ENCODE measurements around the gene PRR36. TPM values are rescaled to one million over a fixed set of nuclear protein-coding genes. Genes with fewer than 3 reads are reported as not detected.
A peak's percentile ranks its signal among the peaks of the same experiment; 100 is the strongest.

Gene PRR36
- total RNA-seq, 1 experiment from 2014 or later, result 21.9 TPM

DNA sequence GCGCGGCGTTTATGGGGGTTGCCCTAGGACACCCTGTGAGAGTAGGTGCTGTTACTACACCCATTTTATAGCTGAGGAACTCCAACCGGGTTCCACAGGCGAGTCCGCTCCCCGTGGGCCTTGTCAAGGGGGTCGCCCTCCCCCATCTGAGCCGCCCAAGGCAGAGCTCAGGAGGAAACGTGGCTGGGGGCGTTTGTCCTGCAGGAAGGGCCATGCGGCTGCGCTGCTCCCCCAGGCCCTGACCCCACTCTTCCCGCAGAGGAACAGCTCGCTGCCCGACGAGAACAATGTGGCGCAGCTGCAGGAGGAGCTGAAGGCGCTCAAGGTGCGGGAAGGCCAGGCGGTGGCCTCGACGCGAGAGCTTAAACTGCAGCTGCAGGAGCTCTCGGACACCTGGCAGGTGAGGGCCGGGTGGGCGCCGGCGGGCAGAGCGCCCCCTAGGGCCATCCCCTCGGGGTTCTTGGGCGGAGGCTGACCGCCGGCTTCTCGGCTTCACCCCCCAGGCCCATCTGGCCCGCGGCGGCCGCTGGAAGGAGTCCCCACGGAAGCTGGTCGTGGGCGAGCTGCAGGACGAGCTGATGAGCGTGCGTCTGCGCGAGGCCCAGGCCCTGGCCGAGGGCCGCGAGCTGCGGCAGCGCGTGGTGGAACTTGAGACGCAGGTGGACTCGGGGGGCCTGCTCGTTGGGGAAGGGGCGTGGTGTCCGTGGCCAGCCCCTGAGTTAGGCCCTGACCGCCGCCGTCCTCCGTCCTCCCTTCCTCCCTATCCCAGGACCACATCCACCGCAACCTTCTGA is 12.4 kb downstream of the PRR36 start (continued):
- TF ChIP-seq, protein P1, sequence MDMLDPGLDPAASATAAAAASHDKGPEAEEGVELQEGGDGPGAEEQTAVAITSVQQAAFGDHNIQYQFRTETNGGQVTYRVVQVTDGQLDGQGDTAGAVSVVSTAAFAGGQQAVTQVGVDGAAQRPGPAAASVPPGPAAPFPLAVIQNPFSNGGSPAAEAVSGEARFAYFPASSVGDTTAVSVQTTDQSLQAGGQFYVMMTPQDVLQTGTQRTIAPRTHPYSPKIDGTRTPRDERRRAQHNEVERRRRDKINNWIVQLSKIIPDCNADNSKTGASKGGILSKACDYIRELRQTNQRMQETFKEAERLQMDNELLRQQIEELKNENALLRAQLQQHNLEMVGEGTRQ (CRISPR knock-in tag; IDR thresholded peaks at IDR 0.05), result no peak
- no peak for TF ChIP-seq KAT7 (CRISPR knock-in tag; IDR thresholded peaks at IDR 0.05; ENCODE audit: borderline replicate concordance)
- peak; percentile 85 for TF ChIP-seq FOXP1 (CRISPR knock-in tag; IDR thresholded peaks at IDR 0.05; ENCODE audit: borderline replicate concordance)
- TF ChIP-seq, protein P2, sequence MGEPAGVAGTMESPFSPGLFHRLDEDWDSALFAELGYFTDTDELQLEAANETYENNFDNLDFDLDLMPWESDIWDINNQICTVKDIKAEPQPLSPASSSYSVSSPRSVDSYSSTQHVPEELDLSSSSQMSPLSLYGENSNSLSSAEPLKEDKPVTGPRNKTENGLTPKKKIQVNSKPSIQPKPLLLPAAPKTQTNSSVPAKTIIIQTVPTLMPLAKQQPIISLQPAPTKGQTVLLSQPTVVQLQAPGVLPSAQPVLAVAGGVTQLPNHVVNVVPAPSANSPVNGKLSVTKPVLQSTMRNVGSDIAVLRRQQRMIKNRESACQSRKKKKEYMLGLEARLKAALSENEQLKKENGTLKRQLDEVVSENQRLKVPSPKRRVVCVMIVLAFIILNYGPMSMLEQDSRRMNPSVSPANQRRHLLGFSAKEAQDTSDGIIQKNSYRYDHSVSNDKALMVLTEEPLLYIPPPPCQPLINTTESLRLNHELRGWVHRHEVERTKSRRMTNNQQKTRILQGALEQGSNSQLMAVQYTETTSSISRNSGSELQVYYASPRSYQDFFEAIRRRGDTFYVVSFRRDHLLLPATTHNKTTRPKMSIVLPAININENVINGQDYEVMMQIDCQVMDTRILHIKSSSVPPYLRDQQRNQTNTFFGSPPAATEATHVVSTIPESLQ (CRISPR knock-in tag; IDR thresholded peaks at IDR 0.05), result no peak
- TF ChIP-seq, protein P3, sequence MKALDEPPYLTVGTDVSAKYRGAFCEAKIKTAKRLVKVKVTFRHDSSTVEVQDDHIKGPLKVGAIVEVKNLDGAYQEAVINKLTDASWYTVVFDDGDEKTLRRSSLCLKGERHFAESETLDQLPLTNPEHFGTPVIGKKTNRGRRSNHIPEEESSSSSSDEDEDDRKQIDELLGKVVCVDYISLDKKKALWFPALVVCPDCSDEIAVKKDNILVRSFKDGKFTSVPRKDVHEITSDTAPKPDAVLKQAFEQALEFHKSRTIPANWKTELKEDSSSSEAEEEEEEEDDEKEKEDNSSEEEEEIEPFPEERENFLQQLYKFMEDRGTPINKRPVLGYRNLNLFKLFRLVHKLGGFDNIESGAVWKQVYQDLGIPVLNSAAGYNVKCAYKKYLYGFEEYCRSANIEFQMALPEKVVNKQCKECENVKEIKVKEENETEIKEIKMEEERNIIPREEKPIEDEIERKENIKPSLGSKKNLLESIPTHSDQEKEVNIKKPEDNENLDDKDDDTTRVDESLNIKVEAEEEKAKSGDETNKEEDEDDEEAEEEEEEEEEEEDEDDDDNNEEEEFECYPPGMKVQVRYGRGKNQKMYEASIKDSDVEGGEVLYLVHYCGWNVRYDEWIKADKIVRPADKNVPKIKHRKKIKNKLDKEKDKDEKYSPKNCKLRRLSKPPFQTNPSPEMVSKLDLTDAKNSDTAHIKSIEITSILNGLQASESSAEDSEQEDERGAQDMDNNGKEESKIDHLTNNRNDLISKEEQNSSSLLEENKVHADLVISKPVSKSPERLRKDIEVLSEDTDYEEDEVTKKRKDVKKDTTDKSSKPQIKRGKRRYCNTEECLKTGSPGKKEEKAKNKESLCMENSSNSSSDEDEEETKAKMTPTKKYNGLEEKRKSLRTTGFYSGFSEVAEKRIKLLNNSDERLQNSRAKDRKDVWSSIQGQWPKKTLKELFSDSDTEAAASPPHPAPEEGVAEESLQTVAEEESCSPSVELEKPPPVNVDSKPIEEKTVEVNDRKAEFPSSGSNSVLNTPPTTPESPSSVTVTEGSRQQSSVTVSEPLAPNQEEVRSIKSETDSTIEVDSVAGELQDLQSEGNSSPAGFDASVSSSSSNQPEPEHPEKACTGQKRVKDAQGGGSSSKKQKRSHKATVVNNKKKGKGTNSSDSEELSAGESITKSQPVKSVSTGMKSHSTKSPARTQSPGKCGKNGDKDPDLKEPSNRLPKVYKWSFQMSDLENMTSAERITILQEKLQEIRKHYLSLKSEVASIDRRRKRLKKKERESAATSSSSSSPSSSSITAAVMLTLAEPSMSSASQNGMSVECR (CRISPR knock-in tag; IDR thresholded peaks at IDR 0.05; ENCODE audit: borderline replicate concordance), result no peak
- TF ChIP-seq CREB1 (CRISPR knock-in tag; IDR thresholded peaks at IDR 0.05), result no peak
- TF ChIP-seq MXD4 (CRISPR knock-in tag; IDR thresholded peaks at IDR 0.05; ENCODE audit: borderline replicate concordance), result no peak
- TF ChIP-seq NFE2L1 (CRISPR knock-in tag; IDR thresholded peaks at IDR 0.05), result no peak
- peak; percentile 78 for TF ChIP-seq SP1 (CRISPR knock-in tag; conservative IDR thresholded peaks at IDR 0.05)
- TF ChIP-seq SOX15 (CRISPR knock-in tag; IDR thresholded peaks at IDR 0.05), result no peak
- TF ChIP-seq PRRX2 (CRISPR knock-in tag; IDR thresholded peaks at IDR 0.05), result no peak
- TF ChIP-seq, protein P4, sequence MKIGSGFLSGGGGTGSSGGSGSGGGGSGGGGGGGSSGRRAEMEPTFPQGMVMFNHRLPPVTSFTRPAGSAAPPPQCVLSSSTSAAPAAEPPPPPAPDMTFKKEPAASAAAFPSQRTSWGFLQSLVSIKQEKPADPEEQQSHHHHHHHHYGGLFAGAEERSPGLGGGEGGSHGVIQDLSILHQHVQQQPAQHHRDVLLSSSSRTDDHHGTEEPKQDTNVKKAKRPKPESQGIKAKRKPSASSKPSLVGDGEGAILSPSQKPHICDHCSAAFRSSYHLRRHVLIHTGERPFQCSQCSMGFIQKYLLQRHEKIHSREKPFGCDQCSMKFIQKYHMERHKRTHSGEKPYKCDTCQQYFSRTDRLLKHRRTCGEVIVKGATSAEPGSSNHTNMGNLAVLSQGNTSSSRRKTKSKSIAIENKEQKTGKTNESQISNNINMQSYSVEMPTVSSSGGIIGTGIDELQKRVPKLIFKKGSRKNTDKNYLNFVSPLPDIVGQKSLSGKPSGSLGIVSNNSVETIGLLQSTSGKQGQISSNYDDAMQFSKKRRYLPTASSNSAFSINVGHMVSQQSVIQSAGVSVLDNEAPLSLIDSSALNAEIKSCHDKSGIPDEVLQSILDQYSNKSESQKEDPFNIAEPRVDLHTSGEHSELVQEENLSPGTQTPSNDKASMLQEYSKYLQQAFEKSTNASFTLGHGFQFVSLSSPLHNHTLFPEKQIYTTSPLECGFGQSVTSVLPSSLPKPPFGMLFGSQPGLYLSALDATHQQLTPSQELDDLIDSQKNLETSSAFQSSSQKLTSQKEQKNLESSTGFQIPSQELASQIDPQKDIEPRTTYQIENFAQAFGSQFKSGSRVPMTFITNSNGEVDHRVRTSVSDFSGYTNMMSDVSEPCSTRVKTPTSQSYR (CRISPR knock-in tag; IDR thresholded peaks at IDR 0.05), result no peak; the same call in 1 of the 2 replicates
- TF ChIP-seq, protein P5, sequence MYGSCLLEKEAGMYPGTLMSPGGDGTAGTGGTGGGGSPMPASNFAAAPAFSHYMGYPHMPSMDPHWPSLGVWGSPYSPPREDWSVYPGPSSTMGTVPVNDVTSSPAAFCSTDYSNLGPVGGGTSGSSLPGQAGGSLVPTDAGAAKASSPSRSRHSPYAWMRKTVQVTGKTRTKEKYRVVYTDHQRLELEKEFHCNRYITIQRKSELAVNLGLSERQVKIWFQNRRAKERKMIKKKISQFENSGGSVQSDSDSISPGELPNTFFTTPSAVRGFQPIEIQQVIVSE (CRISPR knock-in tag; IDR thresholded peaks at IDR 0.05; ENCODE audit: borderline replicate concordance), result no peak
- TF ChIP-seq HMGA2 (CRISPR knock-in tag; IDR thresholded peaks at IDR 0.05), result no peak
- TF ChIP-seq, protein P6, sequence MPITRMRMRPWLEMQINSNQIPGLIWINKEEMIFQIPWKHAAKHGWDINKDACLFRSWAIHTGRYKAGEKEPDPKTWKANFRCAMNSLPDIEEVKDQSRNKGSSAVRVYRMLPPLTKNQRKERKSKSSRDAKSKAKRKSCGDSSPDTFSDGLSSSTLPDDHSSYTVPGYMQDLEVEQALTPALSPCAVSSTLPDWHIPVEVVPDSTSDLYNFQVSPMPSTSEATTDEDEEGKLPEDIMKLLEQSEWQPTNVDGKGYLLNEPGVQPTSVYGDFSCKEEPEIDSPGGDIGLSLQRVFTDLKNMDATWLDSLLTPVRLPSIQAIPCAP (CRISPR knock-in tag; IDR thresholded peaks at IDR 0.05), result no peak
- TF ChIP-seq, protein P7, sequence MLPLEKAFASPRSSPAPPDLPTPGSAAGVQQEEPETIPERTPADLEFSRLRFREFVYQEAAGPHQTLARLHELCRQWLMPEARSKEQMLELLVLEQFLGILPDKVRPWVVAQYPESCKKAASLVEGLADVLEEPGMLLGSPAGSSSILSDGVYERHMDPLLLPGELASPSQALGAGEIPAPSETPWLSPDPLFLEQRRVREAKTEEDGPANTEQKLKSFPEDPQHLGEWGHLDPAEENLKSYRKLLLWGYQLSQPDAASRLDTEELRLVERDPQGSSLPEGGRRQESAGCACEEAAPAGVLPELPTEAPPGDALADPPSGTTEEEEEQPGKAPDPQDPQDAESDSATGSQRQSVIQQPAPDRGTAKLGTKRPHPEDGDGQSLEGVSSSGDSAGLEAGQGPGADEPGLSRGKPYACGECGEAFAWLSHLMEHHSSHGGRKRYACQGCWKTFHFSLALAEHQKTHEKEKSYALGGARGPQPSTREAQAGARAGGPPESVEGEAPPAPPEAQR (CRISPR knock-in tag; IDR thresholded peaks at IDR 0.05), result no peak
- TF ChIP-seq, protein P8, sequence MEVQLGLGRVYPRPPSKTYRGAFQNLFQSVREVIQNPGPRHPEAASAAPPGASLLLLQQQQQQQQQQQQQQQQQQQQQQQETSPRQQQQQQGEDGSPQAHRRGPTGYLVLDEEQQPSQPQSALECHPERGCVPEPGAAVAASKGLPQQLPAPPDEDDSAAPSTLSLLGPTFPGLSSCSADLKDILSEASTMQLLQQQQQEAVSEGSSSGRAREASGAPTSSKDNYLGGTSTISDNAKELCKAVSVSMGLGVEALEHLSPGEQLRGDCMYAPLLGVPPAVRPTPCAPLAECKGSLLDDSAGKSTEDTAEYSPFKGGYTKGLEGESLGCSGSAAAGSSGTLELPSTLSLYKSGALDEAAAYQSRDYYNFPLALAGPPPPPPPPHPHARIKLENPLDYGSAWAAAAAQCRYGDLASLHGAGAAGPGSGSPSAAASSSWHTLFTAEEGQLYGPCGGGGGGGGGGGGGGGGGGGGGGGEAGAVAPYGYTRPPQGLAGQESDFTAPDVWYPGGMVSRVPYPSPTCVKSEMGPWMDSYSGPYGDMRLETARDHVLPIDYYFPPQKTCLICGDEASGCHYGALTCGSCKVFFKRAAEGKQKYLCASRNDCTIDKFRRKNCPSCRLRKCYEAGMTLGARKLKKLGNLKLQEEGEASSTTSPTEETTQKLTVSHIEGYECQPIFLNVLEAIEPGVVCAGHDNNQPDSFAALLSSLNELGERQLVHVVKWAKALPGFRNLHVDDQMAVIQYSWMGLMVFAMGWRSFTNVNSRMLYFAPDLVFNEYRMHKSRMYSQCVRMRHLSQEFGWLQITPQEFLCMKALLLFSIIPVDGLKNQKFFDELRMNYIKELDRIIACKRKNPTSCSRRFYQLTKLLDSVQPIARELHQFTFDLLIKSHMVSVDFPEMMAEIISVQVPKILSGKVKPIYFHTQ (CRISPR knock-in tag; IDR thresholded peaks at IDR 0.05), result no peak
- TF ChIP-seq, protein P9, sequence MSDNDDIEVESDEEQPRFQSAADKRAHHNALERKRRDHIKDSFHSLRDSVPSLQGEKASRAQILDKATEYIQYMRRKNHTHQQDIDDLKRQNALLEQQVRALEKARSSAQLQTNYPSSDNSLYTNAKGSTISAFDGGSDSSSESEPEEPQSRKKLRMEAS (CRISPR knock-in tag; IDR thresholded peaks at IDR 0.05), result peak; percentile 90
- no peak; the same call in 1 of the 2 replicates for TF ChIP-seq ZBTB21 (CRISPR knock-in tag; IDR thresholded peaks at IDR 0.05; ENCODE audit: borderline replicate concordance)
- TF ChIP-seq ZNF232 (CRISPR knock-in tag; IDR thresholded peaks at IDR 0.05), result no peak
- TF ChIP-seq GRHL2 (CRISPR knock-in tag; IDR thresholded peaks at IDR 0.05; ENCODE audit: insufficient replicate concordance, severe bottlenecking), result no peak
- TF ChIP-seq ETV6 (CRISPR knock-in tag; IDR thresholded peaks at IDR 0.05), result no peak
